WTC11 (cell line): ENCODE data around the gene DDOST. TPM values are rescaled to one million over a fixed set of nuclear protein-coding genes. Genes with fewer than 3 reads are reported as not detected.

Experiments used
- ATAC-seq: fragments of 200-7000 bp; cut with Tn5 transposase; 2 replicates; pipeline ENCODE4 v1.10.0; 2021; ENCODE audit warnings: mild to moderate bottlenecking, moderate library complexity
- CTCF ChIA-PET: fragments of 300-600 bp; sonication (Branson Sonifier 250); formaldehyde crosslinking; loops from one replicate; lab custom pipeline; 2021; ENCODE audit warnings: antibody characterized with exemption; lab: Charles Lee
- POLR2A ChIA-PET: fragments of 350-600 bp; sonication (Branson Sonifier 250); formaldehyde crosslinking; loops from one replicate; lab custom pipeline; 2021; ENCODE audit warnings: antibody characterized with exemption; lab: Charles Lee
- DNase-seq: peaks from one replicate; pipeline ENCODE4 v3.0.0; 2021; ENCODE audit warnings: low spot score
- H3K27ac Mint-ChIP-seq: 2 replicates; pipeline ENCODE4 v1.8.0; 2021; ENCODE audit warnings: mixed read lengths
- H3K27me3 Mint-ChIP-seq: 2 replicates; pipeline ENCODE4 v1.8.0; 2021; ENCODE audit warnings: low read depth, mild to moderate bottlenecking, moderate library complexity, mixed read lengths
- H3K36me3 Mint-ChIP-seq: 2 replicates; pipeline ENCODE4 v1.8.0; 2021; ENCODE audit warnings: mixed read lengths
- H3K4me1 Mint-ChIP-seq: 2 replicates; pipeline ENCODE4 v1.8.0; 2022; ENCODE audit warnings: mixed read lengths
- H3K4me3 Mint-ChIP-seq: 2 replicates; pipeline ENCODE4 v1.8.0; 2021; ENCODE audit warnings: mild to moderate bottlenecking, moderate library complexity, mixed read lengths
- H3K9me3 Mint-ChIP-seq: 2 replicates; pipeline ENCODE4 v1.8.0; 2021; ENCODE audit warnings: mixed read lengths
- ATF3 ChIP-seq: sonication (generic); formaldehyde crosslinking; conservative IDR thresholded peaks from 2 replicates; pipeline ENCODE4 v1.8.1; 2022; ENCODE audit warnings: mild to moderate bottlenecking, missing genetic modification reagents
- CBFB ChIP-seq: sonication (generic); formaldehyde crosslinking; IDR thresholded peaks from 2 replicates; pipeline ENCODE4 v1.8.1; 2022; ENCODE audit warnings: mild to moderate bottlenecking, low read depth, missing genetic modification reagents
- ERG ChIP-seq: fragments of 250-450 bp; sonication (Bioruptor Pico); IDR thresholded peaks from 2 replicates; pipeline ENCODE4 v1.8.0; 2021; ENCODE audit warnings: mild to moderate bottlenecking
- IRF1 ChIP-seq: sonication (generic); formaldehyde crosslinking; IDR thresholded peaks from 2 replicates; pipeline ENCODE4 v1.8.0; 2023; ENCODE audit warnings: missing genetic modification reagents
- IRF2 ChIP-seq: sonication (generic); formaldehyde crosslinking; IDR thresholded peaks from 2 replicates; pipeline ENCODE4 v1.8.0; 2022; ENCODE audit warnings: low read depth, missing genetic modification reagents, borderline replicate concordance
- JAZF1 ChIP-seq: fragments of 250-450 bp; sonication (Bioruptor Pico); IDR thresholded peaks from 2 replicates; pipeline ENCODE4 v1.9.0; 2021; ENCODE audit warnings: moderate library complexity, mild to moderate bottlenecking, inconsistent platforms
- MXD4 ChIP-seq: fragments of 250-450 bp; sonication (Bioruptor Pico); IDR thresholded peaks from 2 replicates; pipeline ENCODE4 v1.8.0; 2021; ENCODE audit warnings: mild to moderate bottlenecking, moderate library complexity, borderline replicate concordance
- SMAD3 ChIP-seq: sonication (generic); formaldehyde crosslinking; IDR thresholded peaks from 2 replicates; pipeline ENCODE4 v1.8.0; 2022; ENCODE audit warnings: missing genetic modification reagents, mild to moderate bottlenecking, borderline replicate concordance
- TCF7 ChIP-seq: sonication (generic); formaldehyde crosslinking; IDR thresholded peaks from 2 replicates; pipeline ENCODE4 v1.8.0; 2022; ENCODE audit warnings: mild to moderate bottlenecking, low read depth, missing genetic modification reagents, moderate library complexity
- TEAD1 ChIP-seq: sonication (generic); formaldehyde crosslinking; IDR thresholded peaks from 2 replicates; pipeline ENCODE4 v1.8.0; 2022; ENCODE audit warnings: mild to moderate bottlenecking, missing genetic modification reagents
- TP53 ChIP-seq: sonication (generic); formaldehyde crosslinking; IDR thresholded peaks from 2 replicates; pipeline ENCODE4 v1.8.1; 2023; ENCODE audit warnings: mild to moderate bottlenecking, missing genetic modification reagents
- USF2 ChIP-seq: sonication (generic); formaldehyde crosslinking; IDR thresholded peaks from 2 replicates; pipeline ENCODE4 v1.8.1; 2023; ENCODE audit warnings: mild to moderate bottlenecking, missing genetic modification reagents, moderate library complexity
- ZNF317 ChIP-seq: sonication (generic); formaldehyde crosslinking; IDR thresholded peaks from 2 replicates; pipeline ENCODE4 v1.8.1; 2023; ENCODE audit warnings: low read depth, mild to moderate bottlenecking, moderate library complexity, missing genetic modification reagents, borderline replicate concordance
- ZNF396 ChIP-seq: fragments of 250-450 bp; sonication (Bioruptor Pico); IDR thresholded peaks from 2 replicates; pipeline ENCODE4 v1.8.0; 2021; ENCODE audit warnings: mild to moderate bottlenecking, moderate library complexity, borderline replicate concordance
- ZNF671 ChIP-seq: fragments of 250-450 bp; sonication (Bioruptor Pico); IDR thresholded peaks from 2 replicates; pipeline ENCODE4 v1.8.0; 2021; ENCODE audit warnings: mild to moderate bottlenecking
- total RNA-seq: library from RNA; stranded (reverse); gene quantifications from 3 replicates; pipeline ENCODE4 v1.2.3, GENCODE V29; 2021
- TF ChIP-seq, protein P1 (sequence below): sonication (generic); formaldehyde crosslinking; IDR thresholded peaks from 2 replicates; pipeline ENCODE4 v1.8.0; 2022; ENCODE audit warnings: mild to moderate bottlenecking, missing genetic modification reagents
- TF ChIP-seq, protein P2 (sequence below): sonication (generic); formaldehyde crosslinking; IDR thresholded peaks from 2 replicates; pipeline ENCODE4 v1.8.1; 2023; ENCODE audit warnings: mild to moderate bottlenecking, missing genetic modification reagents
- TF ChIP-seq, protein P3 (sequence below): sonication (generic); formaldehyde crosslinking; IDR thresholded peaks from 2 replicates; pipeline ENCODE4 v1.8.1; 2023; ENCODE audit warnings: mild to moderate bottlenecking, missing genetic modification reagents, borderline replicate concordance

DDOST gene
- total RNA-seq, 1 experiment from 2014 or later, result 300 TPM

DNA sequence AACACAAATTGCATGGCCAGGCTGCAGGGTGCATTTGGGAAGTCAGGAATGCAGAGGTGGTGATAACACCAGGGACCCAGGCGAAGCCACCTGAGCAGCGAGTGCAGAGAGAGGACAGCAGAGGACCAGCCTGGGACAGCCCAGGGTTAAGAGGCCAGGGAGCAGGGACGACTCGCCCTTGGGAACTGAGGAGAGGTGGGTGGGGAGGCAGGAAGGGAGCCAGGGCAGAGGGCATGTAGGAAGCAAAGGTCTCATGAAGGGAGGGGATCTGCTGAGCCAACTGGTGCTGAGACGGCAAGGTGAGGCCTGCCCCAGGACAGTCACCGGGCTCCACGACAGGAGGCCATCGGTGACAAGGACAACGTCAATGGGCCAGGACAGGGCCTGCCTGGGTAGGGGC is 40.3 kb upstream of the DDOST start:
- no peak for TF ChIP-seq TCF7 (CRISPR knock-in tag)
- TF ChIP-seq, protein P1, sequence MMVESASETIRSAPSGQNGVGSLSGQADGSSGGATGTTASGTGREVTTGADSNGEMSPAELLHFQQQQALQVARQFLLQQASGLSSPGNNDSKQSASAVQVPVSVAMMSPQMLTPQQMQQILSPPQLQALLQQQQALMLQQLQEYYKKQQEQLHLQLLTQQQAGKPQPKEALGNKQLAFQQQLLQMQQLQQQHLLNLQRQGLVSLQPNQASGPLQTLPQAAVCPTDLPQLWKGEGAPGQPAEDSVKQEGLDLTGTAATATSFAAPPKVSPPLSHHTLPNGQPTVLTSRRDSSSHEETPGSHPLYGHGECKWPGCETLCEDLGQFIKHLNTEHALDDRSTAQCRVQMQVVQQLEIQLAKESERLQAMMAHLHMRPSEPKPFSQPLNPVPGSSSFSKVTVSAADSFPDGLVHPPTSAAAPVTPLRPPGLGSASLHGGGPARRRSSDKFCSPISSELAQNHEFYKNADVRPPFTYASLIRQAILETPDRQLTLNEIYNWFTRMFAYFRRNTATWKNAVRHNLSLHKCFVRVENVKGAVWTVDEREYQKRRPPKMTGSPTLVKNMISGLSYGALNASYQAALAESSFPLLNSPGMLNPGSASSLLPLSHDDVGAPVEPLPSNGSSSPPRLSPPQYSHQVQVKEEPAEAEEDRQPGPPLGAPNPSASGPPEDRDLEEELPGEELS, result no peak
- no peak for TF ChIP-seq IRF1 (CRISPR knock-in tag)
- no peak for TF ChIP-seq IRF2 (CRISPR knock-in tag)
- TF ChIP-seq TP53 (CRISPR knock-in tag), result no peak
- TF ChIP-seq CBFB, result no peak
- TF ChIP-seq USF2 (CRISPR knock-in tag), result no peak
- TF ChIP-seq ZNF396 (CRISPR knock-in tag), result no peak
- no peak for TF ChIP-seq ERG (CRISPR knock-in tag)
- no peak for TF ChIP-seq ZNF317 (CRISPR knock-in tag)
- no peak for TF ChIP-seq TEAD1
- TF ChIP-seq MXD4 (CRISPR knock-in tag), result no peak
- TF ChIP-seq, protein P2, sequence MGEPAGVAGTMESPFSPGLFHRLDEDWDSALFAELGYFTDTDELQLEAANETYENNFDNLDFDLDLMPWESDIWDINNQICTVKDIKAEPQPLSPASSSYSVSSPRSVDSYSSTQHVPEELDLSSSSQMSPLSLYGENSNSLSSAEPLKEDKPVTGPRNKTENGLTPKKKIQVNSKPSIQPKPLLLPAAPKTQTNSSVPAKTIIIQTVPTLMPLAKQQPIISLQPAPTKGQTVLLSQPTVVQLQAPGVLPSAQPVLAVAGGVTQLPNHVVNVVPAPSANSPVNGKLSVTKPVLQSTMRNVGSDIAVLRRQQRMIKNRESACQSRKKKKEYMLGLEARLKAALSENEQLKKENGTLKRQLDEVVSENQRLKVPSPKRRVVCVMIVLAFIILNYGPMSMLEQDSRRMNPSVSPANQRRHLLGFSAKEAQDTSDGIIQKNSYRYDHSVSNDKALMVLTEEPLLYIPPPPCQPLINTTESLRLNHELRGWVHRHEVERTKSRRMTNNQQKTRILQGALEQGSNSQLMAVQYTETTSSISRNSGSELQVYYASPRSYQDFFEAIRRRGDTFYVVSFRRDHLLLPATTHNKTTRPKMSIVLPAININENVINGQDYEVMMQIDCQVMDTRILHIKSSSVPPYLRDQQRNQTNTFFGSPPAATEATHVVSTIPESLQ (CRISPR knock-in tag), result no peak
- TF ChIP-seq JAZF1 (CRISPR knock-in tag), result no peak
- no peak for TF ChIP-seq ATF3 (CRISPR knock-in tag)
- TF ChIP-seq, protein P3, sequence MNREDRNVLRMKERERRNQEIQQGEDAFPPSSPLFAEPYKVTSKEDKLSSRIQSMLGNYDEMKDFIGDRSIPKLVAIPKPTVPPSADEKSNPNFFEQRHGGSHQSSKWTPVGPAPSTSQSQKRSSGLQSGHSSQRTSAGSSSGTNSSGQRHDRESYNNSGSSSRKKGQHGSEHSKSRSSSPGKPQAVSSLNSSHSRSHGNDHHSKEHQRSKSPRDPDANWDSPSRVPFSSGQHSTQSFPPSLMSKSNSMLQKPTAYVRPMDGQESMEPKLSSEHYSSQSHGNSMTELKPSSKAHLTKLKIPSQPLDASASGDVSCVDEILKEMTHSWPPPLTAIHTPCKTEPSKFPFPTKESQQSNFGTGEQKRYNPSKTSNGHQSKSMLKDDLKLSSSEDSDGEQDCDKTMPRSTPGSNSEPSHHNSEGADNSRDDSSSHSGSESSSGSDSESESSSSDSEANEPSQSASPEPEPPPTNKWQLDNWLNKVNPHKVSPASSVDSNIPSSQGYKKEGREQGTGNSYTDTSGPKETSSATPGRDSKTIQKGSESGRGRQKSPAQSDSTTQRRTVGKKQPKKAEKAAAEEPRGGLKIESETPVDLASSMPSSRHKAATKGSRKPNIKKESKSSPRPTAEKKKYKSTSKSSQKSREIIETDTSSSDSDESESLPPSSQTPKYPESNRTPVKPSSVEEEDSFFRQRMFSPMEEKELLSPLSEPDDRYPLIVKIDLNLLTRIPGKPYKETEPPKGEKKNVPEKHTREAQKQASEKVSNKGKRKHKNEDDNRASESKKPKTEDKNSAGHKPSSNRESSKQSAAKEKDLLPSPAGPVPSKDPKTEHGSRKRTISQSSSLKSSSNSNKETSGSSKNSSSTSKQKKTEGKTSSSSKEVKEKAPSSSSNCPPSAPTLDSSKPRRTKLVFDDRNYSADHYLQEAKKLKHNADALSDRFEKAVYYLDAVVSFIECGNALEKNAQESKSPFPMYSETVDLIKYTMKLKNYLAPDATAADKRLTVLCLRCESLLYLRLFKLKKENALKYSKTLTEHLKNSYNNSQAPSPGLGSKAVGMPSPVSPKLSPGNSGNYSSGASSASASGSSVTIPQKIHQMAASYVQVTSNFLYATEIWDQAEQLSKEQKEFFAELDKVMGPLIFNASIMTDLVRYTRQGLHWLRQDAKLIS (CRISPR knock-in tag), result no peak
- no peak for TF ChIP-seq ZNF671 (CRISPR knock-in tag)
- TF ChIP-seq SMAD3, result no peak
- no peaks in the 10 kb centered on the region for H3K9me3 Mint-ChIP-seq
- no peaks in the 10 kb centered on the region for H3K36me3 Mint-ChIP-seq
- H3K4me3 Mint-ChIP-seq, result no peak overlapping the region
- no peak overlapping the region for H3K27ac Mint-ChIP-seq
- POLR2A ChIA-PET, result no interaction called here
- no peaks in the 10 kb centered on the region; the same call in 1 of the 2 replicates for H3K27me3 Mint-ChIP-seq
- no peak for DNase-seq
- CTCF ChIA-PET, result interaction anchor here (0.7 to 2.5 kb wide), 3 partner anchors 27 to 494 kb away, joined by 4 to 11 read pairs (median 5); partner anchors contain the start of gene HP1BP3
- H3K4me1 Mint-ChIP-seq, result peaks cover 6% of the 10 kb centered on the region
- no peak for ATAC-seq
